Smooth muscle cell (in vitro differentiated cells): Measurements from ENCODE around the gene MYH14. TPM values are rescaled to one million over a fixed set of nuclear protein-coding genes. Genes with fewer than 3 reads are reported as not detected.

Source experiments
- DNase-seq: peaks from one replicate; lab custom pipeline; 2025; ENCODE audit not compliant: unreplicated experiment; lab: John Stamatoyannopoulos, UW
- H2AFZ ChIP-seq: fragments of 200-600 bp; sonication (generic); 2 replicates; pipeline ENCODE4 v1.6.0; 2016; ENCODE audit warnings: antibody characterized with exemption, low read depth, mild to moderate bottlenecking
- H3F3A ChIP-seq: fragments of 200-600 bp; sonication (generic); 2 replicates; pipeline ENCODE4 v1.6.0; 2017; ENCODE audit warnings: antibody characterized with exemption, low read depth
- H3K27ac ChIP-seq: fragments of 200-600 bp; sonication (generic); 2 replicates; pipeline ENCODE4 v1.5.1; 2016; ENCODE audit warnings: low read depth, mild to moderate bottlenecking
- H3K27me3 ChIP-seq: fragments of 200-600 bp; sonication (generic); 2 replicates; pipeline ENCODE4 v1.6.1; 2016; ENCODE audit warnings: low read depth, mild to moderate bottlenecking
- H3K36me3 ChIP-seq: fragments of 200-600 bp; sonication (generic); 2 replicates; pipeline ENCODE4 v1.5.1; 2016; ENCODE audit warnings: low read depth
- H3K4me1 ChIP-seq: fragments of 200-600 bp; sonication (generic); 2 replicates; pipeline ENCODE4 v1.5.1; 2016; ENCODE audit warnings: low read depth
- H3K4me2 ChIP-seq: fragments of 200-600 bp; sonication (generic); 2 replicates; pipeline ENCODE4 v1.6.0; 2016; ENCODE audit warnings: mild to moderate bottlenecking
- H3K4me3 ChIP-seq: fragments of 200-600 bp; sonication (generic); 2 replicates; pipeline ENCODE4 v1.5.1; 2016; ENCODE audit warnings: mild to moderate bottlenecking
- H3K79me2 ChIP-seq: fragments of 200-600 bp; sonication (generic); 2 replicates; pipeline ENCODE4 v1.6.0; 2016; ENCODE audit warnings: low read depth, mild to moderate bottlenecking
- H3K9ac ChIP-seq: fragments of 200-600 bp; sonication (generic); 2 replicates; pipeline ENCODE4 v1.6.0; 2016; ENCODE audit warnings: low read depth
- H3K9me3 ChIP-seq: fragments of 200-600 bp; sonication (generic); replicated peaks from 2 replicates; pipeline ENCODE4 v1.5.1; 2016; ENCODE audit warnings: low read depth
- H4K20me1 ChIP-seq: fragments of 200-600 bp; sonication (generic); 2 replicates; pipeline ENCODE4 v1.6.0; 2016; ENCODE audit warnings: low read depth
- CTCF ChIP-seq: fragments of 200-600 bp; sonication (generic); IDR thresholded peaks from 2 replicates; pipeline ENCODE4 v1.5.1; 2017; ENCODE audit warnings: borderline replicate concordance, mild to moderate bottlenecking, antibody characterized with exemption; ENCODE audit not compliant: insufficient read depth, poor library complexity, severe bottlenecking
- WGBS: methylation state at CpG from one replicate; pipeline ENCODE4 v1.1.7; 2016; ENCODE audit warnings: low lambda C conversion rate; 5-methylcytosine and 5-hydroxymethylcytosine counted together
- polyA plus RNA-seq: library from polyadenylated mRNA; unstranded; fragments of >200 nt; fragmentation: Nextera tagmentation; extraction: Ambion mirVana; gene quantifications from 2 replicates; pipeline ENCODE4 v1.2.1, GENCODE V29; 2016
- total RNA-seq: library from RNA; depleted of rRNA; stranded (reverse); fragments of >200 nt; gene quantifications from 2 replicates; pipeline ENCODE4 v1.2.3, GENCODE V29; 2014

Gene MYH14
- total and polyA plus RNA-seq, 2 experiments from 2014 or later, result 7.5 to 30.6 TPM

GRCh38 chr19:50317115-50317514, 113.7 kb downstream of the MYH14 start:
- no peaks in the 10 kb centered on the region for H3K9me3 ChIP-seq
- H3K4me2 ChIP-seq, result no peak overlapping the region
- no peaks in the 10 kb centered on the region for H3K36me3 ChIP-seq
- TF ChIP-seq CTCF, result no peak
- no peak overlapping the region for H2AFZ ChIP-seq
- peaks cover 33% of the 10 kb centered on the region for H3K27me3 ChIP-seq
- no peak overlapping the region for H3K27ac ChIP-seq
- WGBS, result 94% methylated on average over 4 of the region's 4 CpGs
- no peaks in the 10 kb centered on the region for H4K20me1 ChIP-seq
- no peak overlapping the region for H3K4me3 ChIP-seq
- DNase-seq, result no peak
- no peak overlapping the region for H3K9ac ChIP-seq
- no peaks in the 10 kb centered on the region for H3K79me2 ChIP-seq
- no peaks in the 10 kb centered on the region for H3K4me1 ChIP-seq
- no peaks in the 10 kb centered on the region for H3F3A ChIP-seq

- Histone ChIP-seq H3K36me3 (no peaks in the 10 kb centered on the region), H2AFZ (no peak overlapping the region), H3K4me1 (no peaks in the 10 kb centered on the region), H3K4me3 (no peak overlapping the region), H3K27me3 (peaks cover 20% of the 10 kb centered on the region), H3K4me2 (no peak overlapping the region), H3K79me2 (no peaks in the 10 kb centered on the region), H3K27ac (no peak overlapping the region), H3K9me3 (no peaks in the 10 kb centered on the region), H3F3A (no peaks in the 10 kb centered on the region), H3K9ac (no peak overlapping the region), H4K20me1 (peaks cover 3% of the 10 kb centered on the region)
- TF ChIP-seq CTCF, result no peak
- WGBS, result 84% methylated on average over 8 of the region's 8 CpGs
- DNase-seq, result no peak
Measured at GRCh38 chr19:50318438-50318837, 115.0 kb downstream of the MYH14 start.

GRCh38 chr19:50319156-50319555, 115.7 kb downstream of the MYH14 start:
- Histone ChIP-seq H4K20me1 (peaks cover 10% of the 10 kb centered on the region), H3K4me3 (no peak overlapping the region), H3K9ac (no peak overlapping the region), H2AFZ (no peak overlapping the region), H3K27ac (no peak overlapping the region), H3F3A (no peaks in the 10 kb centered on the region), H3K4me2 (no peak overlapping the region), H3K4me1 (no peaks in the 10 kb centered on the region), H3K27me3 (peaks cover 12% of the 10 kb centered on the region), H3K9me3 (no peaks in the 10 kb centered on the region), H3K36me3 (no peaks in the 10 kb centered on the region), H3K79me2 (no peaks in the 10 kb centered on the region)
- DNase-seq, result no peak
- WGBS, result 95% methylated on average over 7 of the region's 11 CpGs
- TF ChIP-seq CTCF, result no peak

GRCh38 chr19:50320051-50320450, 116.6 kb downstream of the MYH14 start:
- Histone ChIP-seq H3K4me2 (no peak overlapping the region), H3K9me3 (no peaks in the 10 kb centered on the region), H3K4me3 (no peak overlapping the region), H3K27me3 (peaks cover 3% of the 10 kb centered on the region), H3K4me1 (no peaks in the 10 kb centered on the region), H3K79me2 (no peaks in the 10 kb centered on the region), H4K20me1 (peaks cover 19% of the 10 kb centered on the region), H3K27ac (no peak overlapping the region), H2AFZ (no peak overlapping the region), H3K36me3 (no peaks in the 10 kb centered on the region), H3K9ac (no peak overlapping the region), H3F3A (no peaks in the 10 kb centered on the region)
- TF ChIP-seq CTCF, result no peak
- DNase-seq, result no peak
- 100% methylated on average over 4 of the region's 12 CpGs for WGBS
